Mesenchymal stem cell (in vitro differentiated cells and primary cell): ENCODE data around the gene DOCK8.

Source experiments
- DNase-seq: peaks from one replicate; pipeline ENCODE4 v3.0.0-alpha.2; 2013
- H2AFZ ChIP-seq: one replicate; pipeline ENCODE4 v1.6.1; 2013; ENCODE audit warnings: low read depth, mild to moderate bottlenecking, control low read depth, inconsistent platforms, low read length, moderate library complexity
- H2AK5ac ChIP-seq: 2 replicates; pipeline ENCODE4 v1.6.1; 2013; ENCODE audit warnings: low read length, moderate library complexity, mild to moderate bottlenecking, inconsistent platforms; ENCODE audit not compliant: severe bottlenecking
- H2BK120ac ChIP-seq: one replicate; pipeline ENCODE4 v1.6.1; 2013; ENCODE audit warnings: low read depth, mild to moderate bottlenecking, inconsistent platforms, low read length, moderate library complexity
- H2BK12ac ChIP-seq, 2 experiments: one replicate each; pipeline ENCODE4 v1.6.1; 2013; ENCODE audit warnings: inconsistent platforms in 2 of 2, low read length in 2 of 2, mild to moderate bottlenecking in 2 of 2, moderate library complexity in 2 of 2, control low read depth in 1 of 2
- H2BK15ac ChIP-seq: one replicate; pipeline ENCODE4 v1.6.1; 2013; ENCODE audit warnings: mild to moderate bottlenecking, low read depth, inconsistent platforms; ENCODE audit not compliant: poor library complexity, severe bottlenecking
- H2BK5ac ChIP-seq: 2 replicates; pipeline ENCODE4 v1.6.1; 2013; ENCODE audit warnings: low read depth, mild to moderate bottlenecking, low read length, control low read depth, inconsistent platforms; ENCODE audit not compliant: poor library complexity, severe bottlenecking
- H3K14ac ChIP-seq, 2 experiments: one replicate each; pipeline ENCODE4 v1.6.1; 2013; ENCODE audit warnings: inconsistent platforms in 2 of 2, low read length in 2 of 2, control low read depth in 1 of 2, mild to moderate bottlenecking in 1 of 2, moderate library complexity in 1 of 2
- H3K18ac ChIP-seq, 2 experiments: one replicate each; pipeline ENCODE4 v1.6.1; 2013; ENCODE audit warnings: inconsistent platforms in 2 of 2, low read length in 2 of 2, control low read depth in 1 of 2, low read depth in 1 of 2, mild to moderate bottlenecking in 1 of 2
- H3K23ac ChIP-seq, 2 experiments: one replicate each; pipeline ENCODE4 v1.6.1; 2013; ENCODE audit warnings: inconsistent platforms in 2 of 2, low read length in 2 of 2, mild to moderate bottlenecking in 2 of 2, moderate library complexity in 2 of 2, control low read depth in 1 of 2
- H3K27ac ChIP-seq: 2 replicates; pipeline ENCODE4 v1.5.1; 2013; ENCODE audit warnings: mild to moderate bottlenecking, moderate library complexity, low read length, control low read depth, inconsistent platforms; ENCODE audit not compliant: poor library complexity, severe bottlenecking
- H3K27me3 ChIP-seq, 2 experiments: 2 replicates each; pipeline versions ENCODE4 v1.6.1 to v1.7.0; 2013; ENCODE audit warnings: low read length in 2 of 2, mild to moderate bottlenecking in 2 of 2, moderate library complexity in 2 of 2, control low read depth in 1 of 2, inconsistent platforms in 1 of 2; ENCODE audit not compliant: control insufficient read depth in 1 of 2, insufficient read depth in 1 of 2
- H3K36me3 ChIP-seq, 2 experiments: 2 replicates each; pipeline versions ENCODE4 v1.6.1 to v1.7.0; 2013; ENCODE audit warnings: low read length in 2 of 2, control low read depth in 1 of 2, inconsistent platforms in 1 of 2, low read depth in 1 of 2, mild to moderate bottlenecking in 1 of 2; ENCODE audit not compliant: insufficient read depth in 2 of 2, control insufficient read depth in 1 of 2
- H3K4ac ChIP-seq, 2 experiments: one replicate each; pipeline ENCODE4 v1.6.1; 2013; ENCODE audit warnings: inconsistent platforms in 2 of 2, low read length in 2 of 2, mild to moderate bottlenecking in 2 of 2, moderate library complexity in 2 of 2, control low read depth in 1 of 2, low read depth in 1 of 2
- H3K4me1 ChIP-seq: 2 replicates; pipeline ENCODE4 v1.6.1; 2013; ENCODE audit warnings: low read depth, low read length, control low read depth; ENCODE audit not compliant: control insufficient read depth, insufficient read depth
- H3K4me2 ChIP-seq: 2 replicates; pipeline ENCODE4 v1.6.1; 2013; ENCODE audit warnings: low read length, mild to moderate bottlenecking, inconsistent platforms; ENCODE audit not compliant: poor library complexity, severe bottlenecking
- H3K4me3 ChIP-seq, 2 experiments: 2 replicates each; pipeline versions ENCODE4 v1.5.1 to v1.7.0; 2013; ENCODE audit warnings: low read length in 2 of 2, mild to moderate bottlenecking in 2 of 2, control low read depth in 1 of 2, low read depth in 1 of 2; ENCODE audit not compliant: insufficient read depth in 1 of 2
- H3K79me1 ChIP-seq: replicated peaks from 2 replicates; pipeline ENCODE4 v1.6.1; 2013; ENCODE audit warnings: mild to moderate bottlenecking, control low read depth, low read length, inconsistent platforms; ENCODE audit not compliant: poor library complexity, severe bottlenecking
- H3K9ac ChIP-seq: 2 replicates; pipeline ENCODE4 v1.7.0; 2013; ENCODE audit warnings: mild to moderate bottlenecking, low read length, moderate library complexity
- H3K9me3 ChIP-seq: 2 replicates; pipeline ENCODE4 v1.7.0; 2013; ENCODE audit warnings: mild to moderate bottlenecking, low read length; ENCODE audit not compliant: control insufficient read depth
- H4K8ac ChIP-seq: one replicate; pipeline ENCODE4 v1.6.1; 2013; ENCODE audit warnings: inconsistent platforms, mild to moderate bottlenecking, low read length, moderate library complexity
- H4K91ac ChIP-seq: one replicate; pipeline ENCODE4 v1.6.1; 2013; ENCODE audit warnings: mild to moderate bottlenecking, low read length, inconsistent platforms
- WGBS: methylation state at CpG from one replicate; pipeline ENCODE4 v1.1.7; 2013; ENCODE audit warnings: mixed read lengths; 5-methylcytosine and 5-hydroxymethylcytosine counted together

DOCK8 gene

GRCh38 chr9:371349-371748, 156.7 kb downstream of the DOCK8 start:
- H4K91ac ChIP-seq, result no peak overlapping the region
- no peak overlapping the region for H3K18ac ChIP-seq
- H3K9me3 ChIP-seq, result no peaks in the 10 kb centered on the region
- no peaks in the 10 kb centered on the region for H3K27me3 ChIP-seq
- no peak overlapping the region for H3K27ac ChIP-seq
- H3K4me2 ChIP-seq, result no peak overlapping the region
- H3K14ac ChIP-seq, result no peak overlapping the region
- no peaks in the 10 kb centered on the region for H3K79me1 ChIP-seq
- H3K4me3 ChIP-seq, result no peak overlapping the region
- H3K4me1 ChIP-seq, result no peaks in the 10 kb centered on the region
- no peak overlapping the region for H3K9ac ChIP-seq
- no peak overlapping the region for H2BK15ac ChIP-seq
- no peak overlapping the region for H4K8ac ChIP-seq
- no peak overlapping the region for H2BK12ac ChIP-seq
- no peak overlapping the region for H2BK120ac ChIP-seq
- H3K4ac ChIP-seq, result no peak overlapping the region
- no peak overlapping the region for H3K23ac ChIP-seq
- H2BK5ac ChIP-seq, result no peak overlapping the region
- no peaks in the 10 kb centered on the region for H3K36me3 ChIP-seq
- H2AK5ac ChIP-seq, result no peak overlapping the region
- H2AFZ ChIP-seq, result no peak overlapping the region
- DNase-seq, result no peak
- 49% methylated on average over 3 of the region's 3 CpGs for WGBS

- H3K4me2 ChIP-seq, result no peak overlapping the region
- H2AK5ac ChIP-seq, result no peak overlapping the region
- H3K23ac ChIP-seq, result no peak overlapping the region
- no peak overlapping the region for H2BK120ac ChIP-seq
- 75% methylated on average over 2 of the region's 2 CpGs for WGBS
- H4K8ac ChIP-seq, result no peak overlapping the region
- H3K14ac ChIP-seq, result no peak overlapping the region
- peaks cover 0 to 4% of the 10 kb centered on the region in 2 experiments for H3K27me3 ChIP-seq
- H4K91ac ChIP-seq, result no peak overlapping the region
- H2BK5ac ChIP-seq, result no peak overlapping the region
- no peaks in the 10 kb centered on the region for H3K79me1 ChIP-seq
- no peak overlapping the region for H2BK15ac ChIP-seq
- no peak overlapping the region for H3K4me3 ChIP-seq
- H3K27ac ChIP-seq, result no peak overlapping the region
- no peak overlapping the region for H2BK12ac ChIP-seq
- DNase-seq, result no peak
- no peak overlapping the region for H3K18ac ChIP-seq
- no peak overlapping the region for H3K9ac ChIP-seq
- H3K9me3 ChIP-seq, result no peaks in the 10 kb centered on the region
- H3K4me1 ChIP-seq, result no peaks in the 10 kb centered on the region
- no peak overlapping the region for H2AFZ ChIP-seq
- H3K4ac ChIP-seq, result no peak overlapping the region
- no peaks in the 10 kb centered on the region for H3K36me3 ChIP-seq
Observed at GRCh38 chr9:372128-372527, 157.5 kb downstream of the DOCK8 start.

- no peak overlapping the region for H3K27ac ChIP-seq
- no peak overlapping the region for H2AFZ ChIP-seq
Observed at GRCh38 chr9:373759-374206, 159.1 kb downstream of the DOCK8 start.

GRCh38 chr9:374736-375135, 160.1 kb downstream of the DOCK8 start:
- H4K91ac ChIP-seq, result no peak overlapping the region
- no peak overlapping the region for H2BK5ac ChIP-seq
- no peak overlapping the region for H4K8ac ChIP-seq
- no peak overlapping the region for H2BK15ac ChIP-seq
- no peak overlapping the region for H3K4me2 ChIP-seq
- H3K4ac ChIP-seq, result no peak overlapping the region
- DNase-seq, result no peak
- H2BK120ac ChIP-seq, result no peak overlapping the region
- no peak overlapping the region for H3K18ac ChIP-seq
- H3K27ac ChIP-seq, result no peak overlapping the region
- H2AFZ ChIP-seq, result no peak overlapping the region
- no peaks in the 10 kb centered on the region for H3K36me3 ChIP-seq
- peaks cover 5 to 14% of the 10 kb centered on the region in 2 experiments for H3K27me3 ChIP-seq
- no peak overlapping the region for H2AK5ac ChIP-seq
- H3K79me1 ChIP-seq, result no peaks in the 10 kb centered on the region
- no peak overlapping the region for H3K23ac ChIP-seq
- no peak overlapping the region for H2BK12ac ChIP-seq
- H3K4me3 ChIP-seq, result no peak overlapping the region
- no peak overlapping the region for H3K14ac ChIP-seq
- H3K4me1 ChIP-seq, result no peaks in the 10 kb centered on the region
- no peaks in the 10 kb centered on the region for H3K9me3 ChIP-seq
- 72% methylated on average over 2 of the region's 2 CpGs for WGBS
- no peak overlapping the region for H3K9ac ChIP-seq

More at GRCh38 chr9:373759-374206, 159.1 kb downstream of the DOCK8 start:
- no peaks in the 10 kb centered on the region for H3K79me1 ChIP-seq
- H3K4me1 ChIP-seq, result no peaks in the 10 kb centered on the region
- H3K4me3 ChIP-seq, result no peak overlapping the region
- H3K4me2 ChIP-seq, result no peak overlapping the region
- no peak overlapping the region for H2AK5ac ChIP-seq
- no peak overlapping the region for H2BK120ac ChIP-seq
- no peak overlapping the region for H2BK12ac ChIP-seq
- no peak overlapping the region for H2BK15ac ChIP-seq
- no peak overlapping the region for H3K18ac ChIP-seq
- H3K9me3 ChIP-seq, result no peaks in the 10 kb centered on the region
- no peak overlapping the region for H4K91ac ChIP-seq
- 39% methylated on average over 1 of the region's 3 CpGs for whole genome bisulfite sequencing
- H3K36me3 ChIP-seq, result no peaks in the 10 kb centered on the region
- H3K9ac ChIP-seq, result no peak overlapping the region
- DNase-seq, result no peak
- H3K27me3 ChIP-seq, result peaks cover 5 to 9% of the 10 kb centered on the region in 2 experiments
- H3K23ac ChIP-seq, result no peak overlapping the region
- H4K8ac ChIP-seq, result no peak overlapping the region
- no peak overlapping the region for H2BK5ac ChIP-seq
- H3K14ac ChIP-seq, result no peak overlapping the region
- H3K4ac ChIP-seq, result no peak overlapping the region
